Measurements from ENCODE around the gene TMEM109. TPM values are rescaled to one million over a fixed set of nuclear protein-coding genes. Genes with fewer than 3 reads are reported as not detected.

The TMEM109 gene
- total and polyA plus RNA-seq, 9 of the 15 experiments (the other 6 are each of a cell fraction or from before 2014, with no cell fraction given) = 9.2 to 71.3 (median 30.5) TPM

DNA sequence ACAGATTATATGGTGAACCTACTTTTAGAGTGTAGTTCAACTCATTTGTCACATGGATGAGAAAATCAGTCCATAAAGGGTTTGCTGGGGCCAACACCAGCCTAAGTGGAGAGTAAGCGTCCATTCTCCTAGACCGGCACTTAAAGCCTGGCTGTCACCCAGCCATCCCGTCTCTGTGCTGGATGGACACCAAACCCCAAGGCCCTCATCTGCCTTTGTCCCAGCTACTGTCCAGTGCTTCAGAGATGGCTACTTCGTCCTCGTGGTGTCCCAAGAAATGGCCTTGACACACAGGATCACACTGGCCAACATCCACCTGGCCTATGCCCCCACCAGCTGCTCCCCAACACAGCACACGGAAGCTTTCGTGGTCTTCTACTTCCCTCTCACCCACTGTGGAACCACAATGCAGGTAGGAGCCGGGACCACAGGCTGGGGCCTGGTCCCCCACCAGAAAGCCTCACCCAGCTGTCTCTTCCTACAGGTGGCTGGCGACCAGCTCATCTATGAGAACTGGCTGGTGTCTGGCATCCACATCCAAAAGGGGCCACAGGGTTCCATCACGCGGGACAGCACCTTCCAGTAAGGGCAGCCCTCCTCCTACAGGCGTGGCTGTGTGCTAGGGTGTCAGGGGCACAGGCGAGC is 43.1 kb upstream of the TMEM109 start:
- POLR2A ChIA-PET = interaction anchor here (1.0 to 1.6 kb wide), 2 partner anchors 21 to 24 kb away, joined by 3 to 7 read pairs; no protein-coding TSS in a partner anchor
- ATAC-seq = no peak
- TF ChIP-seq RFX1 (IDR thresholded peaks at IDR 0.05) (no peak), NCOA4 (IDR thresholded peaks at IDR 0.05; ENCODE audit: partially characterized antibody) (no peak), ETV1 (tag; conservative IDR thresholded peaks at IDR 0.05; ENCODE audit: low read depth) (no peak), HNRNPK (IDR thresholded peaks at IDR 0.05; ENCODE audit: low read depth, low read length, poor library complexity, severe bottlenecking) (no peak), EWSR1 (IDR thresholded peaks at IDR 0.05; ENCODE audit: borderline replicate concordance, low read depth, partially characterized antibody) (no peak), ZNF583 (CRISPR knock-in tag; IDR thresholded peaks at IDR 0.05) (no peak), ATF1 (CRISPR knock-in tag; IDR thresholded peaks at IDR 0.05) (no peak), ATF1 (tag; IDR thresholded peaks at IDR 0.05) (no peak), ZKSCAN3 (CRISPR knock-in tag; IDR thresholded peaks at IDR 0.05) (no peak)
- TF ChIP-seq, protein P1, sequence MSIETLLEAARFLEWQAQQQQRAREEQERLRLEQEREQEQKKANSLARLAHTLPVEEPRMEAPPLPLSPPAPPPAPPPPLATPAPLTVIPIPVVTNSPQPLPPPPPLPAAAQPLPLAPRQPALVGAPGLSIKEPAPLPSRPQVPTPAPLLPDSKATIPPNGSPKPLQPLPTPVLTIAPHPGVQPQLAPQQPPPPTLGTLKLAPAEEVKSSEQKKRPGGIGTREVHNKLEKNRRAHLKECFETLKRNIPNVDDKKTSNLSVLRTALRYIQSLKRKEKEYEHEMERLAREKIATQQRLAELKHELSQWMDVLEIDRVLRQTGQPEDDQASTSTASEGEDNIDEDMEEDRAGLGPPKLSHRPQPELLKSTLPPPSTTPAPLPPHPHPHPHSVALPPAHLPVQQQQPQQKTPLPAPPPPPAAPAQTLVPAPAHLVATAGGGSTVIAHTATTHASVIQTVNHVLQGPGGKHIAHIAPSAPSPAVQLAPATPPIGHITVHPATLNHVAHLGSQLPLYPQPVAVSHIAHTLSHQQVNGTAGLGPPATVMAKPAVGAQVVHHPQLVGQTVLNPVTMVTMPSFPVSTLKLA (conservative IDR thresholded peaks at IDR 0.05) = no peak

More for the DNA sequence above, 43.1 kb upstream of the TMEM109 start:
- intact Hi-C loops (cut with micrococcal nuclease) = no loop called here
- no TSS peak for BruUV-seq (replicated peaks)
- Histone ChIP-seq H3K27ac (ENCODE audit: extremely low read depth, low read depth, low read length) (no peak overlapping the region), H3K4me1 (replicated peaks in 1 of 2; ENCODE audit: control insufficient read depth in 2 of 2, insufficient read depth in 2 of 2, low read length in 2 of 2) (peaks cover 6 to 26% of the 10 kb centered on the region in 2 experiments; a peak in 4 of 5 replicates), H3K36me3 (ENCODE audit: control insufficient read depth, insufficient read depth, low read length) (no peaks in the 10 kb centered on the region), H3K79me2 (ENCODE audit: control insufficient read depth, insufficient read depth, low read length) (no peaks in the 10 kb centered on the region), H3K27me3 (ENCODE audit: control insufficient read depth in 2 of 2, insufficient read depth in 2 of 2, low read length in 2 of 2) (no peaks in the 10 kb centered on the region), H3K9me1 (ENCODE audit: control insufficient read depth, insufficient read depth, low read length) (no peaks in the 10 kb centered on the region), H3K4me3 (no peak overlapping the region), H4K20me1 (replicated peaks; ENCODE audit: control insufficient read depth, insufficient read depth, low read length) (no peaks in the 10 kb centered on the region; the same call in 1 of the 2 replicates), H3K4me2 (ENCODE audit: insufficient read depth, low read length) (no peak overlapping the region), H2AFZ (ENCODE audit: low read depth, low read length) (no peak overlapping the region), H3K9me3 (replicated peaks; ENCODE audit: control insufficient read depth, insufficient read depth, low read depth, low read length) (no peaks in the 10 kb centered on the region), H3K9ac (ENCODE audit: insufficient read depth in 1 of 2, low read depth in 2 of 2, low read length in 2 of 2) (peak overlapping the region in 1 of 2 experiments; percentile 59; a peak in 2 of 4 replicates)
- DNase-seq (ENCODE audit: extremely low read depth in 1 of 4, low spot score in 3 of 4) = no peak
- in situ Hi-C loops (cut with MboI) = no loop called here
- no peak for FAIRE-seq
- WGBS (ENCODE audit: insufficient coverage, low coverage, missing lambda C conversion rate) = 77% methylated on average over 11 of the region's 13 CpGs
- CTCF ChIA-PET (ENCODE audit: low intra/inter-chr PET ratio) = no interaction called here

All from K562 (cell line).